ENCODE results near the gene CLCNKA.

The CLCNKA gene

GRCh38 chr1:16011936-16012589 lies 9.8 kb upstream of the CLCNKA start:
- no peak for TF ChIP-seq CTCF (conservative IDR thresholded peaks at IDR 0.05)
- no peak overlapping the region for H3K27ac ChIP-seq

GRCh38 chr1:16012590-16013219 lies 9.1 kb upstream of the CLCNKA start:
- TF ChIP-seq CTCF (conservative IDR thresholded peaks at IDR 0.05), result 0 out of 2 replicates have a peak, but pooled peaks have one; percentile 5
- H3K27ac ChIP-seq, result peak overlapping the region; percentile 47; the same call in 1 of the 2 replicates

- H3K27ac ChIP-seq, result peak overlapping the region; percentile 47
- TF ChIP-seq CTCF (conservative IDR thresholded peaks at IDR 0.05), result no peak
These were observed 8.5 kb upstream of the CLCNKA start for GRCh38 chr1:16013220-16013907.

DNA sequence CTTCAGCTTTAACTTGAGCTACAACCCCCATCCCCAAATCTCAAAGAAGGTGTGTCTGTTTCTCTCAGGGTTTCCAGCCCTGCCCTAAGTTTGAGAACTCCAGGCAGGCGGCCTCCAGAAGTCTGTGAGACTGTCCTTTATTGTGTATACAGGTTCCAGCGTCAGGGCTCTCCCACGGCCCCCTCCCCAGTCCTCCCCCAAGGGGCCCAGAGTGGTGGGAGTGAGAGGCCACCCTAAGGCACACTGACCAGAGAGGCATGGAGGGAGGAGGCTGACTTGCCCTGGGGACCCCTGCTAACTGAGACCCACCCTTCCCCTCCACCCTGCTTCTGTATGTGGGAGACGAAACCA lies 8.0 kb upstream of the CLCNKA start:
- no peak for TF ChIP-seq CTCF (conservative IDR thresholded peaks at IDR 0.05)
- H3K27ac ChIP-seq, result peak overlapping the region; percentile 47

DNA sequence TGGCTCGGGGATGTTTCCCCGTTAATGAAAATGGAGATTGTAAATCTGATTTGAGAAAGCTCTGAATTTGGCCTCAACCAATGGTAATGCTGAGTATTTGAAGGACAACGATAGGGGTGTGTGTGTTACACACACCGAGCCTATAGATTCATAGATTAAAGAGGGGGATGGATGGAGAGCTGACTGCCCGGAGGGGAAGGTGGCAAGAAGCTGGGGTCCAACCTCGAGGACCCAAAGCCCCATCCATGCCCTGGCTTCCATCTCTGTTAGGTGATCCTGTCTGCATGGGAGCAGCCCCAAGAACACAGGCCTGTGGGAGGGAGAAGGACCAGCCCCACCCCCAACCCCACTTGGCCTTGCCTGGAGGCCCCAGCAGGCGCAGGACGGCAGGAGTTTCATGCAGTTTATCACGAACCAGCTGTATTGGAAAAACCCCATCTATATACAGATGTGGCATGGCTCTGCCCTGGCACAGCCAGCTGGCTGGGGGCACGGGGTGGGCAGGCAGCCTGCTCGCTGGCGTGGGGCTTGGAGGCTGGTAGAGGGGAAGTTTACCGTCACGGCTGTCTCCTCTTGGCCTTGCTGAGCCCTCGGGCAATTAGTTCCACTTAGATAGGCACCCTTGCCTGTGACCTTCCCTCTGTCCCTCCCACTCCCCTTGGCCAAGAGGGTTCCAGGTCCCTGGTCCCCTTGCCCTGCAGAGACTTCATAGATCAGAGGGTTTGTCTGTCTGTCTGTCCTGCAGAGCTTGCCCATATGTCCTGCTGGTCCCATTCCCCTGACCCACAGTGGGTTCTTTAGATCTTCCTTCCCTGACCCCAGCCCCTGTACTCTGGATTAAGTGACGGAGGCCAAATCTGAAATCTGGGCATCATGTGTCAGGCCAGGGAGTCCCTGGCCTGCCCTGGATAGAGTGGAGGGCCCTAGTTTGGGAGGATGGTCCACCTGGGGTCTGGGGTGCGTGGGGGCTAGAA lies 7.0 kb upstream of the CLCNKA start:
- no peak overlapping the region; the same call in 1 of the 2 replicates for H3K27ac ChIP-seq
- TF ChIP-seq CTCF (conservative IDR thresholded peaks at IDR 0.05), result no peak

- H3K27ac ChIP-seq, result no peak overlapping the region
- no peak for TF ChIP-seq CTCF (conservative IDR thresholded peaks at IDR 0.05)
These were observed 6.3 kb upstream of the CLCNKA start for GRCh38 chr1:16015491-16015890.
